Panc1 (cell line): Measurements from ENCODE around the gene FAM200C. TPM values are rescaled to one million over a fixed set of nuclear protein-coding genes. Genes with fewer than 3 reads are reported as not detected.
A peak's percentile ranks its signal among the peaks of the same experiment; 100 is the strongest.

Experiments used
- ATAC-seq: fragments of 200-7000 bp; cut with Tn5 transposase; 2 replicates; pipeline ENCODE4 v1.9.1; 2020; ENCODE audit warnings: mild to moderate bottlenecking, moderate library complexity
- BruUV-seq: library from RNA; stranded (reverse); fragments of 400-500 nt; replicated peaks from 2 replicates; lab custom pipeline; 2021; lab: Mats Ljungman, UMichigan
- CTCF ChIA-PET: fragments of 300-600 bp; sonication (Branson Sonifier 250); formaldehyde crosslinking; loops from one replicate; lab custom pipeline; 2022; ENCODE audit warnings: antibody characterized with exemption; lab: Charles Lee
- POLR2A ChIA-PET: fragments of 300-600 bp; sonication (Branson Sonifier 250); formaldehyde crosslinking; loops from one replicate; lab custom pipeline; 2022; ENCODE audit warnings: antibody characterized with exemption; lab: Charles Lee
- DNase-seq: peaks from one replicate; pipeline ENCODE4 v3.0.0-alpha.2; 2010; ENCODE audit warnings: low read depth, low spot score
- H3K27ac ChIP-seq: 2 replicates; pipeline ENCODE4 v1.5.1; 2011; ENCODE audit warnings: mild to moderate bottlenecking, low read length, inconsistent platforms
- H3K27me3 ChIP-seq: fragments of 200-500 bp; sonication (Bioruptor generic); 2 replicates; pipeline ENCODE4 v1.6.0; 2014; ENCODE audit warnings: low read length, inconsistent platforms; ENCODE audit not compliant: control insufficient read depth, insufficient read depth
- H3K36me3 ChIP-seq: fragments of 200-500 bp; sonication (Bioruptor generic); 2 replicates; pipeline ENCODE4 v1.5.1; 2014; ENCODE audit warnings: inconsistent platforms, mild to moderate bottlenecking, low read length, moderate library complexity; ENCODE audit not compliant: control insufficient read depth, insufficient read depth
- H3K4me1 ChIP-seq: 2 replicates; pipeline ENCODE4 v1.5.1; 2011; ENCODE audit warnings: inconsistent platforms, mild to moderate bottlenecking, low read length, moderate library complexity; ENCODE audit not compliant: control insufficient read depth, insufficient read depth
- H3K4me3 ChIP-seq, 2 experiments: 2 replicates each; pipeline ENCODE4 v1.5.1; 2011 to 2012; ENCODE audit warnings: low read depth in 2 of 2, low read length in 2 of 2, mild to moderate bottlenecking in 2 of 2, inconsistent platforms in 1 of 2, moderate library complexity in 1 of 2
- H3K9me3 ChIP-seq: fragments of 200-500 bp; sonication (Bioruptor generic); 2 replicates; pipeline ENCODE4 v1.5.1; 2014; ENCODE audit warnings: low read depth, mild to moderate bottlenecking, inconsistent platforms, low read length, moderate library complexity; ENCODE audit not compliant: control insufficient read depth, insufficient read depth
- CTCF ChIP-seq: fragments of 450-650 bp; IDR thresholded peaks from 2 replicates; pipeline ENCODE4 v1.5.1; 2017; ENCODE audit warnings: mild to moderate bottlenecking
- POLR2AphosphoS5 ChIP-seq: IDR thresholded peaks from 2 replicates; pipeline ENCODE4 v1.6.1; 2012; ENCODE audit warnings: mild to moderate bottlenecking, low read depth, low read length, moderate library complexity
- REST ChIP-seq, 2 experiments: IDR thresholded peaks; 2 replicates each; pipeline ENCODE4 v1.6.1; 2011 to 2012; ENCODE audit warnings: low read depth in 2 of 2, control low read depth in 1 of 2, low read length in 1 of 2, mild to moderate bottlenecking in 1 of 2, moderate library complexity in 1 of 2; ENCODE audit not compliant: insufficient read depth in 1 of 2
- SIN3A ChIP-seq: IDR thresholded peaks from 2 replicates; pipeline ENCODE4 v1.6.1; 2012; ENCODE audit warnings: low read depth, mild to moderate bottlenecking, low read length, moderate library complexity, borderline replicate concordance; ENCODE audit not compliant: insufficient read depth
- TCF7L2 ChIP-seq: IDR thresholded peaks from 2 replicates; pipeline ENCODE4 v1.6.1; 2011; ENCODE audit warnings: mild to moderate bottlenecking, low read depth, low read length, inconsistent platforms
- in situ Hi-C: cut with HindIII; loops from 2 replicates; pipeline ENCODE4 v1.10.0; 2016; ENCODE audit warnings: low sequenced_read_pairs, low pct_unique_long_range_greater_than_20kb
- intact Hi-C: fragments of 100-400 bp; cut with micrococcal nuclease; formaldehyde crosslinking; loops from one replicate; pipeline ENCODE4 v1.10.0; 2022; ENCODE audit not compliant: unreplicated experiment
- total RNA-seq: library from RNA; stranded (reverse); gene quantifications from one replicate; pipeline ENCODE4 v1.2.1, GENCODE V29; 2021; ENCODE audit not compliant: unreplicated experiment

Gene FAM200C
- total RNA-seq, 1 experiment from 2014 or later, result 3.0 TPM

- ATAC-seq, result peak; percentile 91
- peak within 1 kb of the TSS; percentile 74 to 96 for H3K4me3 ChIP-seq
- peak within 1 kb of the TSS; percentile 99 for H3K27ac ChIP-seq
- peaks cover 29% of the 10 kb centered on the region for H3K36me3 ChIP-seq
- CTCF ChIA-PET, result interaction anchor here (0.6 kb wide), 2 partner anchors 243 to 1160 kb away, joined by 5 to 6 read pairs; no protein-coding TSS in a partner anchor
- in situ Hi-C loops, result no loop called here
- POLR2A ChIA-PET, result interaction anchor here (0.6 to 1.0 kb wide), 8 partner anchors 28 to 1052 kb away, joined by 3 to 13 read pairs (median 5); no protein-coding TSS in a partner anchor
- intact Hi-C loops, result no loop called here
- H3K27me3 ChIP-seq, result no peaks in the 10 kb centered on the region
- BruUV-seq, result TSS peak; percentile 94
- DNase-seq, result peak; percentile 87
- H3K4me1 ChIP-seq, result peaks cover 33% of the 10 kb centered on the region
- no peaks in the 10 kb centered on the region for H3K9me3 ChIP-seq
- TF ChIP-seq SIN3A, result 0 out of 2 replicates have a peak, but pooled peaks have one; percentile 25
- TF ChIP-seq TCF7L2, result no peak
- TF ChIP-seq CTCF, result no peak
- TF ChIP-seq POLR2AphosphoS5, result peak; percentile 56
These were observed 19.0 kb upstream of the FAM200C start, which contains the start of gene SLU7 for GRCh38 chr5:160418561-160419457. Gene SLU7 (minus strand): TSS chr5:160419081. CDS start chr5:160415294, 3,787 bp downstream.

GRCh38 chr5:160398806-160399205 lies 1.0 kb downstream of the FAM200C start:
- BruUV-seq, result no TSS peak
- peak overlapping the region; percentile 98 for H3K27ac ChIP-seq
- POLR2A ChIA-PET, result no interaction called here
- peaks cover 11% of the 10 kb centered on the region; the same call in 1 of the 2 replicates for H3K4me1 ChIP-seq
- in situ Hi-C loops, result no loop called here
- no peak for TF ChIP-seq TCF7L2
- TF ChIP-seq POLR2AphosphoS5, result no peak
- no peak for TF ChIP-seq CTCF
- no peak for TF ChIP-seq REST (IDR thresholded peaks at IDR 0.05; ENCODE audit: insufficient read depth in 1 of 2, low read depth in 2 of 2, low read length in 1 of 2)
- TF ChIP-seq SIN3A, result no peak
- intact Hi-C loops, result no loop called here
- no peaks in the 10 kb centered on the region for H3K9me3 ChIP-seq
- CTCF ChIA-PET, result no interaction called here
- DNase-seq (no peak), ATAC-seq (no peak)
- H3K27me3 ChIP-seq, result no peaks in the 10 kb centered on the region
- H3K36me3 ChIP-seq, result peaks cover 5% of the 10 kb centered on the region
- peak overlapping the region; percentile 82 to 83; a peak in 3 of 4 replicates for H3K4me3 ChIP-seq
